Neuronal stem cell (in vitro differentiated cells): Measurements from ENCODE around the gene RPL10A.

Experiments used
- DNase-seq: peaks from one replicate; pipeline ENCODE4 v3.0.0-alpha.2; 2013; ENCODE audit warnings: low spot score
- H2AFZ ChIP-seq: one replicate; pipeline ENCODE4 v1.6.1; 2013; ENCODE audit warnings: mild to moderate bottlenecking, low read length, inconsistent platforms
- H2AK5ac ChIP-seq: 2 replicates; pipeline ENCODE4 v1.6.1; 2013; ENCODE audit warnings: low read depth, mild to moderate bottlenecking, inconsistent platforms, low read length, moderate library complexity, mixed read lengths
- H2BK120ac ChIP-seq: 2 replicates; pipeline ENCODE4 v1.6.1; 2013; ENCODE audit warnings: low read depth, mild to moderate bottlenecking, inconsistent platforms, low read length, moderate library complexity, mixed read lengths
- H2BK12ac ChIP-seq: one replicate; pipeline ENCODE4 v1.6.1; 2013; ENCODE audit warnings: low read length, inconsistent platforms
- H2BK15ac ChIP-seq: 2 replicates; pipeline ENCODE4 v1.6.1; 2013; ENCODE audit warnings: mild to moderate bottlenecking, low read length, inconsistent platforms, mixed read lengths
- H2BK5ac ChIP-seq: one replicate; pipeline ENCODE4 v1.6.1; 2013; ENCODE audit warnings: inconsistent platforms, mild to moderate bottlenecking, low read length, moderate library complexity
- H3K14ac ChIP-seq: one replicate; pipeline ENCODE4 v1.6.1; 2013; ENCODE audit warnings: low read length, inconsistent platforms
- H3K18ac ChIP-seq: 2 replicates; pipeline ENCODE4 v1.6.1; 2013; ENCODE audit warnings: low read length, inconsistent platforms
- H3K23ac ChIP-seq: 2 replicates; pipeline ENCODE4 v1.6.1; 2013; ENCODE audit warnings: low read depth, mild to moderate bottlenecking, mixed read lengths, low read length, inconsistent platforms; ENCODE audit not compliant: poor library complexity
- H3K27ac ChIP-seq: replicated peaks from 3 replicates; pipeline ENCODE4 v1.5.1; 2013; ENCODE audit warnings: low read length, inconsistent platforms
- H3K27me3 ChIP-seq, 3 experiments: 2 replicates each; pipeline ENCODE4 v1.6.1; 2013; ENCODE audit warnings: low read length in 3 of 3, mild to moderate bottlenecking in 2 of 3, inconsistent platforms in 1 of 3, low read depth in 1 of 3, mixed read lengths in 1 of 3, moderate library complexity in 1 of 3; ENCODE audit not compliant: control insufficient read depth in 3 of 3, insufficient read depth in 3 of 3
- H3K36me3 ChIP-seq, 2 donors: replicated peaks in 1 of 2; 2 replicates each; pipeline ENCODE4 v1.6.1; 2013; ENCODE audit warnings: low read length in 2 of 2; ENCODE audit not compliant: control insufficient read depth in 2 of 2, insufficient read depth in 2 of 2
- H3K4ac ChIP-seq: 2 replicates; pipeline ENCODE4 v1.6.1; 2013; ENCODE audit warnings: inconsistent platforms, mild to moderate bottlenecking, low read length, moderate library complexity
- H3K4me1 ChIP-seq, 2 donors: 1 replicate in 1 of 2; 2 replicates in 1 of 2; pipeline ENCODE4 v1.6.1; 2013; ENCODE audit warnings: low read length in 2 of 2, low read depth in 1 of 2; ENCODE audit not compliant: control insufficient read depth in 2 of 2, insufficient read depth in 1 of 2
- H3K4me2 ChIP-seq: one replicate; pipeline ENCODE4 v1.6.1; 2013; ENCODE audit warnings: mild to moderate bottlenecking, low read length, inconsistent platforms; ENCODE audit not compliant: insufficient read depth, poor library complexity, severe bottlenecking
- H3K4me3 ChIP-seq, 2 donors: 2 replicates each; pipeline ENCODE4 v1.5.1; 2013; ENCODE audit warnings: low read length in 2 of 2, mild to moderate bottlenecking in 2 of 2, inconsistent platforms in 1 of 2, moderate library complexity in 1 of 2
- H3K79me1 ChIP-seq: one replicate; pipeline ENCODE4 v1.6.1; 2013; ENCODE audit warnings: low read depth, mild to moderate bottlenecking, inconsistent platforms, low read length, moderate library complexity
- H3K9ac ChIP-seq: one replicate; pipeline ENCODE4 v1.6.1; 2013; ENCODE audit warnings: mild to moderate bottlenecking, low read depth, low read length, inconsistent platforms; ENCODE audit not compliant: poor library complexity
- H3K9me3 ChIP-seq, 2 donors: replicated peaks in 1 of 2; 2 replicates each; pipeline versions ENCODE3 to v1.6.1; 2013; ENCODE audit warnings: low read length in 2 of 2, mild to moderate bottlenecking in 2 of 2, inconsistent platforms in 1 of 2, low read depth in 1 of 2, mixed read lengths in 1 of 2, moderate library complexity in 1 of 2; ENCODE audit not compliant: control insufficient read depth in 2 of 2, insufficient read depth in 1 of 2
- H4K8ac ChIP-seq: one replicate; pipeline ENCODE4 v1.6.1; 2013; ENCODE audit warnings: low read depth, mild to moderate bottlenecking, inconsistent platforms, low read length, moderate library complexity
- H4K91ac ChIP-seq: one replicate; pipeline ENCODE4 v1.6.1; 2013; ENCODE audit warnings: low read length, low read depth, mild to moderate bottlenecking, inconsistent platforms; ENCODE audit not compliant: poor library complexity
- WGBS, 2 donors: extraction: QIAGEN DNeasy Blood & Tissue Kit; methylation state at CpG; one replicate each; pipeline ENCODE4 v1.1.7; 2013; ENCODE audit warnings: missing lambda C conversion rate in 2 of 2, mixed read lengths in 1 of 2; ENCODE audit not compliant: insufficient read length in 2 of 2, insufficient replicate concordance in 1 of 2; ENCODE audit errors: extremely low coverage in 2 of 2; 5-methylcytosine and 5-hydroxymethylcytosine counted together

RPL10A gene

DNA sequence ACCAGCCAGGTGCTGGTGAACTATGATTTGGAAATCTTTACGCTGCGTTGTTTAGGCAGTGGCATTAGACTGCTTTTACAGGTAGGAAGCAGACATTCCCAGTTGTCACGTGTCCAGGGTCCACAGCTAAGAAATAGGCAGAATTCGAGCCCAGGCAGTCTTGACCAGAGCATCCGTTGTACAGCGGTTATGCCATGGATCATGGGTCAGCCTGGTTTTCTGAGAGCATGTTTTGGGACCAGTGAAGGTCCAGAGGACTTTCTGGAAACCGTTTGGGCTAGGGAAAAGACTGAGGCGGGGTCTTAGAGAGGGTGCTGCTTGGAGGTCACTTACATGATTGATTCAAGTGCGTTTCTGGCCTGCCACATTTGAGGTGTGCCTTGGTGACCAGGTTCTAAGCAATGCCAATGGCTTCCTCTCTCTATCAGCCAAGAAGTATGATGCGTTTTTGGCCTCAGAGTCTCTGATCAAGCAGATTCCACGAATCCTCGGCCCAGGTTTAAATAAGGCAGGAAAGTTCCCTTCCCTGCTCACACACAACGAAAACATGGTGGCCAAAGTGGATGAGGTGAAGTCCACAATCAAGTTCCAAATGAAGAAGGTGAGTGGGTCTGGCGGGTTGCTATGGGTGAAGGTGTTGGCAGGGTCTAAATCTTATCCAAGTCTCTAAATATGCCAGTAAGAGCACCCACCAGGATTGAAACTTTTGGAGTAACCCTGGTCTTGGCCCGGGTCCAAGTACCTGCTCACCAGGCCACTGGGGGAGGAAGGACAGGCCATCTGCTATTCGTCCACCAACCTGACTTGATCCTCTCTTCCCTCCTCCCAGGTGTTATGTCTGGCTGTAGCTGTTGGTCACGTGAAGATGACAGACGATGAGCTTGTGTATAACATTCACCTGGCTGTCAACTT is 1.8 kb downstream of the RPL10A start:
- Histone ChIP-seq H3K23ac (peak overlapping the region; percentile 47), H3K18ac (no peak overlapping the region), H3K36me3 (peaks cover 45 to 88% of the 10 kb centered on the region in 2 donors), H3K9me3 (no peaks in the 10 kb centered on the region), H3K4ac (no peak overlapping the region), H3K27ac (no peak overlapping the region), H2BK5ac (no peak overlapping the region), H2BK12ac (no peak overlapping the region), H3K9ac (peak overlapping the region; percentile 71), H2AK5ac (no peak overlapping the region), H4K8ac (no peak overlapping the region), H3K27me3 (no peaks in the 10 kb centered on the region), H3K79me1 (peaks cover 10% of the 10 kb centered on the region), H2BK120ac (no peak overlapping the region), H2BK15ac (no peak overlapping the region), H4K91ac (no peak overlapping the region), H2AFZ (no peak overlapping the region), H3K14ac (no peak overlapping the region), H3K4me2 (peak overlapping the region; percentile 65), H3K4me3 (peak overlapping the region; percentile 97), H3K4me1 (peaks cover 16 to 20% of the 10 kb centered on the region in 2 donors)
- WGBS, 2 donors: no CpG with 5 or more reads among the region's 18 CpGs
- no peak for DNase-seq

DNA sequence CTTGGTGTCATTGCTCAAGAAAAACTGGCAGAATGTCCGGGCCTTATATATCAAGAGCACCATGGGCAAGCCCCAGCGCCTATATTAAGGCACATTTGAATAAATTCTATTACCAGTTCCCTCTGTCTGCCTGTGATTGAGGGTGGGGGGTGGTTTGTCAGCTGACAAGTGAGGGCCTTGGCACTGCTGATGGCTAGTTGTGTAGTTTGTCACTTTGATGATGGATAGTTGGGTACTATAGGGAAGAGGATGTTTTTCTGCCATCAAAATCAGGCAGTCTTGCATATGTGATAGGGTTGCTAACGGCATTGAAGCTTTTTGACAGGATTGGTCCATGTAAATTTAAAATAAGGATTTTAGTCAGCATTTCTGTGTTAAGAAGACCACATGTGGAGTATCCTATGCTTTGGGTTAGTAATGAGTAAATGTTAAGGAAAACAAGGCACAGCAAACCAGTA is 2.5 kb downstream of the RPL10A start:
- Histone ChIP-seq H3K79me1 (peaks cover 10% of the 10 kb centered on the region), H2BK15ac (no peak overlapping the region), H3K23ac (no peak overlapping the region), H3K4ac (no peak overlapping the region), H3K4me2 (peak overlapping the region; percentile 65), H2BK120ac (no peak overlapping the region), H3K36me3 (peaks cover 49 to 90% of the 10 kb centered on the region in 2 donors), H3K4me3 (no peak overlapping the region), H3K27ac (no peak overlapping the region), H4K8ac (no peak overlapping the region), H2AK5ac (no peak overlapping the region), H3K14ac (no peak overlapping the region), H3K9me3 (no peaks in the 10 kb centered on the region), H2BK5ac (no peak overlapping the region), H4K91ac (no peak overlapping the region), H3K27me3 (no peaks in the 10 kb centered on the region), H3K18ac (no peak overlapping the region), H2AFZ (no peak overlapping the region), H3K4me1 (peaks cover 16 to 21% of the 10 kb centered on the region in 2 donors), H2BK12ac (no peak overlapping the region), H3K9ac (no peak overlapping the region)
- no peak for DNase-seq
- no CpG with 5 or more reads among the region's 3 CpGs for WGBS, 2 donors

DNA sequence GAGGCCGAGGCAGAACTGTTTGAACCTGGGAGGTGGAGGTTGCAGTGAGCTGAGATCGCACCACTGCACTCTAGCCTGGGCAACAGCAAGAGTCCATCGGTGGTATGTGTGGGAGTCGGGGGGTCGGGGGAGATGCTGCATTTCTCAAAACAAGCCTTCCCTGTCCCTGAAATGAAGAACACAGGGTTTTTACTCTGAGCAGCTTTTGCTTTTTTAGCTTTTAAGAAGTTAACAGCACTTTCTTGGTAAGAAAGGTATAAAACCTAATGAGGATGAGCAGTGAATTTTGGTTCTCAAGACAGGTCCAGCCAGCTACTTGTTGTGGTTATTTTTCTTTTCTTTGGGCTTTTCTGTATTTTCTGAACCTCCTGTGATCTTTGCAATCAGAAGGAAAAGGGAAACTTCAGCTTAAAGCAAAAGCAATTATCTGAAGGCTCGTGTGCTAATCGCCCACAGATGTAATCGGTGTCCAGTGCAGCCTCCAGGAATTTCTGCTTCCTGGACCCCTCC is 3.7 kb downstream of the RPL10A start:
- no peak overlapping the region for H3K27ac ChIP-seq
- no peaks in the 10 kb centered on the region for H3K9me3 ChIP-seq
- no peak overlapping the region for H4K91ac ChIP-seq
- no peak for DNase-seq
- no peak overlapping the region for H2BK120ac ChIP-seq
- no peak overlapping the region for H2BK5ac ChIP-seq
- no peak overlapping the region for H3K18ac ChIP-seq
- H3K27me3 ChIP-seq: no peaks in the 10 kb centered on the region
- no peak overlapping the region for H3K23ac ChIP-seq
- H3K4me3 ChIP-seq: no peak overlapping the region
- peaks cover 46 to 89% of the 10 kb centered on the region in 2 donors for H3K36me3 ChIP-seq
- H3K9ac ChIP-seq: no peak overlapping the region
- H3K14ac ChIP-seq: no peak overlapping the region
- no peak overlapping the region for H2AFZ ChIP-seq
- H4K8ac ChIP-seq: no peak overlapping the region
- no peak overlapping the region for H2AK5ac ChIP-seq
- H3K4ac ChIP-seq: no peak overlapping the region
- no peak overlapping the region for H2BK15ac ChIP-seq
- H2BK12ac ChIP-seq: no peak overlapping the region
- peaks cover 10% of the 10 kb centered on the region for H3K79me1 ChIP-seq
- no CpG with 5 or more reads among the region's 8 CpGs for WGBS, 2 donors
- H3K4me2 ChIP-seq: no peak overlapping the region
- peaks cover 16 to 21% of the 10 kb centered on the region in 2 donors for H3K4me1 ChIP-seq
